Heart left ventricle (tissue), 16 donors: ENCODE measurements around the gene C1QTNF12. TPM values are rescaled to one million over a fixed set of nuclear protein-coding genes. Genes with fewer than 3 reads are reported as not detected.

Experiments
- ATAC-seq, 4 donors: fragments of 200-7000 bp; cut with Tn5 transposase; one replicate each; pipeline ENCODE4 v1.9.1; 2020 to 2022; ENCODE audit warnings: moderate library complexity in 4 of 4, mild to moderate bottlenecking in 3 of 4, moderate number of reproducible peaks in 1 of 4
- DNase-seq, 5 donors: peaks; one replicate each; pipeline ENCODE4 v3.0.0-alpha.2; 2020
- H3K27ac ChIP-seq, 12 donors: fragments of 200-600 bp; sonication (generic) in 4 of 12; one replicate each; pipeline versions ENCODE4 v1.5.0 to v1.8.0; 2016 to 2022; ENCODE audit warnings: mild to moderate bottlenecking in 2 of 12
- H3K27me3 ChIP-seq, 9 donors: fragments of 200-600 bp; sonication (generic) in 2 of 9; one replicate each; pipeline versions ENCODE4 v1.5.1 to v1.8.0; 2016 to 2022; ENCODE audit warnings: mild to moderate bottlenecking in 3 of 9
- H3K36me3 ChIP-seq, 9 donors: fragments of 200-600 bp; sonication (generic) in 2 of 9; one replicate each; pipeline versions ENCODE4 v1.5.0 to v1.8.0; 2018 to 2022; ENCODE audit warnings: mild to moderate bottlenecking in 2 of 9
- H3K4me1 ChIP-seq, 12 donors: fragments of 200-600 bp; sonication (generic) in 4 of 12; one replicate each; pipeline versions ENCODE4 v1.5.0 to v1.8.0; 2016 to 2022; ENCODE audit warnings: mild to moderate bottlenecking in 3 of 12
- H3K4me3 ChIP-seq, 12 donors: fragments of 200-600 bp; sonication (generic) in 4 of 12; one replicate each; pipeline versions ENCODE4 v1.5.0 to v1.8.0; 2017 to 2022; ENCODE audit warnings: mild to moderate bottlenecking in 9 of 12, moderate library complexity in 4 of 12
- H3K9me3 ChIP-seq, 12 donors: fragments of 200-600 bp; sonication (generic) in 4 of 12; one replicate each; pipeline versions ENCODE4 v1.5.0 to v1.8.0; 2016 to 2022; ENCODE audit warnings: mild to moderate bottlenecking in 1 of 12
- POLR2A ChIP-seq, 2 donors: fragments of 450-650 bp; IDR thresholded peaks; one replicate each; pipeline ENCODE4 v1.6.1; 2017; ENCODE audit warnings: antibody characterized with exemption in 2 of 2, mild to moderate bottlenecking in 2 of 2, moderate library complexity in 2 of 2
- WGBS, 4 donors: extraction: QIAGEN DNeasy Blood & Tissue Kit in 2 of 4; methylation state at CpG; one replicate each; pipeline versions ENCODE4 v1.1.5 to v1.1.7; 2013 to 2018; 5-methylcytosine and 5-hydroxymethylcytosine counted together
- intact Hi-C, 10 donors: fragments of 100-400 bp; cut with DNase I; formaldehyde crosslinking; loops; one replicate each; pipeline versions ENCODE4 v1.11.1 to v1.14.2; 2022
- polyA plus RNA-seq, 2 donors: library from polyadenylated mRNA; stranded (reverse); fragments of 200-250 nt; gene quantifications; one replicate each; pipeline ENCODE4 v1.2.3, GENCODE V29; 2013
- total RNA-seq, 9 donors: library from RNA; depleted of rRNA in 2 of 9; stranded (reverse); fragments of >200 nt in 2 of 9; fragmentation: NEBNext Ultra II Directional in 3 of 9; extraction: Animal tissue kit (Norgen Biotek cat#: 25700) in 3 of 9; gene quantifications; one replicate each; pipeline versions ENCODE4 v1.1.0 to v1.2.4, GENCODE V29; 2016 to 2023
- TF ChIP-seq, protein P1 (sequence below), 12 donors: fragments of 200-600 bp; sonication (generic) in 4 of 12; IDR thresholded peaks; one replicate each; pipeline versions ENCODE4 v1.5.0 to v1.8.0; 2018 to 2022; ENCODE audit warnings: antibody characterized with exemption in 12 of 12, mild to moderate bottlenecking in 5 of 12
- donor health status: ischemic (EF 13 %, LVEDD 7.1; RV severe dilation, severe dysfunction).
- donor health status: healthy with polysubstance abuse.
- donor health status: DM: no; HTN: yes; CAD: no.
- donor health status: DM: no; HTN: no; CAD: no.
- donor health status: ischemic (EF 25% LVEDD 6.9; RV normal size, moderate dysfunction).
- donor health status: ischemic (EF 25% LVEDD 5.7; RV mildly dilated, moderate dysfunction).
- donor health status: healthy.
- donor health status: DM: yes; HTN: yes; CAD: no.
- donor health status: ischemic (EF 35%, LVEDD 5.7; RV mildly dilated, moderate dysfunction).
- donor health status: nonischemic (EF 11% LVEDD 7.7; RV severe dilation, severe dysfunction).
- donor health status: DM: yes; HTN: yes; CAD: no.
- donor health status: PGD.
- donor health status: ischemic (EF 29% LVEDD 5.4; RV normal size, mild dysfunction).
- donor health status: nonischemic (EF 23%, LVEDD 6.1; RV moderate dilation, normal function).

Gene C1QTNF12
- total and polyA plus RNA-seq, 11 donors = 0.72 to 3.5 (median 0.85) TPM; not detected in 2

DNA sequence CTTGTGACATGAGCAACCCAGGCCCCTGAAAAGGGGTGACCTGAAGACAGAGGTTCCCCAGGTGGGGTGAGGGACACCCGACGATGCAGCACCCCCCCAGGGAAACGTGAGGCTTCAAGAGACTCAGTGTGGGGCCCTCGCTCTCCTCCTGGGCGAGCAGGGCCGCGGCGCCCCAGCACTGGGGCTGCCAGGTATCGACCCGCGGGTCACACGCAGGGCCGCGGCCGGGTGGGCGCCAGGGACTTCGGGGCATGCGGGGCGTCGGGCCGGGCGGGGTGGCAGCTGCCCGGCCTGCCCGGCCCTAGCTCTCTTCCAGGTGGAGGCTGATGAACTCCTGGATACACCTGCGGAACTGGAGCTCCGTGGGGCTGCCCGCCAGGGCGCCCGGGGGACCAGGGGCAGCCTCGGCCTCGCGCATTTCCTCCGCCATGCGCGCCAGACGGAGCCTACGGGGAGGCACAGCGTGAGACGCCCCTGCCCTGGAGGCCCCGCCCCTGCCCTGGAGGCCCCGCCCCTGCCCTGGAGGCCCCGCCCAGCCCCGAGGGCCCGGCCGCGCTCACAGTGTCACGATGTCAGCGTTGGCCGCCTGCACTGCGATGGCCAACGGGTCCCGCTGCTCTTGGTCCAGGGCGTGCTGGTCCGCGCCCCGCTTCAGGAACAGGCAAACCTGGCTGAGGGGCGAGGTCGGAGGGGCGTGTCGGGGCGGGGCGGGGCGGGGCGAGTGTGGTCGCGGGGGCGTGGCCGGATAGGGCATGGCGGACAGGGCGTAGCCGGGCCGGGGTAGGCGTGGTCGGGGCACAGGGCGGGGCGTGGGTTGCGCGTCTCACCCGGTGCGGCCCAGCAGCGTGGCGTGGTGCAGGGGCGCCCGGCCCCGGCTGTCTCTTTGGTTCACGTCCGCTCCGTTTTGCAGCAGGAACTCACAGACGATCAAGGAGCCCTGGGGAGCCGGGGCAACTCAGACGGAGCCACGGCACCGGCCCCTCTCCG lies 47.0 kb upstream of the C1QTNF12 start:
- ATAC-seq (peak in 2 of 4 donors; percentile 2 to 12), DNase-seq (peak in 2 of 5 donors; percentile 24 to 65)
- H3K4me3 ChIP-seq = no peak overlapping the region
- H3K9me3 ChIP-seq = no peaks in the 10 kb centered on the region
- peaks cover 0 to 15% (median 7%) of the 10 kb centered on the region in 12 donors for H3K4me1 ChIP-seq
- no peak overlapping the region for H3K27ac ChIP-seq
- 81 to 84% (median 83%) methylated on average over 27 to 94 of the region's 94 CpGs for WGBS, 4 donors
- intact Hi-C loops = loop anchor here in 9 of 10 donors (2.0 to 10.0 kb wide), 6 partner anchors 171 to 309 kb away; partner anchors contain the start of gene PERM1 (in 1 of the 9)
- no peaks in the 10 kb centered on the region for H3K27me3 ChIP-seq
- TF ChIP-seq, protein P1, sequence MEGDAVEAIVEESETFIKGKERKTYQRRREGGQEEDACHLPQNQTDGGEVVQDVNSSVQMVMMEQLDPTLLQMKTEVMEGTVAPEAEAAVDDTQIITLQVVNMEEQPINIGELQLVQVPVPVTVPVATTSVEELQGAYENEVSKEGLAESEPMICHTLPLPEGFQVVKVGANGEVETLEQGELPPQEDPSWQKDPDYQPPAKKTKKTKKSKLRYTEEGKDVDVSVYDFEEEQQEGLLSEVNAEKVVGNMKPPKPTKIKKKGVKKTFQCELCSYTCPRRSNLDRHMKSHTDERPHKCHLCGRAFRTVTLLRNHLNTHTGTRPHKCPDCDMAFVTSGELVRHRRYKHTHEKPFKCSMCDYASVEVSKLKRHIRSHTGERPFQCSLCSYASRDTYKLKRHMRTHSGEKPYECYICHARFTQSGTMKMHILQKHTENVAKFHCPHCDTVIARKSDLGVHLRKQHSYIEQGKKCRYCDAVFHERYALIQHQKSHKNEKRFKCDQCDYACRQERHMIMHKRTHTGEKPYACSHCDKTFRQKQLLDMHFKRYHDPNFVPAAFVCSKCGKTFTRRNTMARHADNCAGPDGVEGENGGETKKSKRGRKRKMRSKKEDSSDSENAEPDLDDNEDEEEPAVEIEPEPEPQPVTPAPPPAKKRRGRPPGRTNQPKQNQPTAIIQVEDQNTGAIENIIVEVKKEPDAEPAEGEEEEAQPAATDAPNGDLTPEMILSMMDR (IDR thresholded peaks at IDR 0.05) = no peak
- TF ChIP-seq POLR2A (IDR thresholded peaks at IDR 0.05) = no peak
- H3K36me3 ChIP-seq = peaks cover 0 to 47% (median 12%) of the 10 kb centered on the region in 9 donors

DNA sequence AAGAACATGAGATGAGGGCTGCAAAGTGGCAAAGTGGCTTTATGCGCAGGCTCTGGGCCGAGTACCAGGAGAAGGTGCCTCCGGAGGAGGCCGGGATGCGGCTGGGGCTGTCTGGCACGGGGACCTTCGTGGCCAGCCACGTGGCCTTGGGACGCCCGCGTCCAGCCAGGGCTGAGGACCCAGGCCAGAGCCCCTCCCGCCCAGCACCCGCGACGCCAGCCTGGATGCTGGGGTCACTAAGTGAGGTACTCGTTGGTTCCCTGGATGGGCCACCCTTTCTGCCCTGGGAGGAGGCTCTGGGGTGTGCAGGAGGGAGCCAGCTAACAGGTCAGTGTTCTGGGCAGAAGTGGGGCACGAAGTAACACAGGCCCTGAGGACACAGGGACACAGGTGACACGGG lies 46.3 kb upstream of the C1QTNF12 start:
- no peak overlapping the region for H3K4me3 ChIP-seq
- H3K36me3 ChIP-seq = peaks cover 0 to 45% (median 11%) of the 10 kb centered on the region in 9 donors
- WGBS, 4 donors = 89 to 96% (median 92%) methylated on average over 14 to 18 of the region's 18 CpGs
- no peaks in the 10 kb centered on the region for H3K9me3 ChIP-seq
- H3K27me3 ChIP-seq = no peaks in the 10 kb centered on the region
- intact Hi-C loops = loop anchor here in 9 of 10 donors (1.0 to 10.0 kb wide), 7 partner anchors 170 to 308 kb away; partner anchors contain the start of gene PERM1 (in 1 of the 9)
- no peak for DNase-seq
- H3K4me1 ChIP-seq = peaks cover 0 to 15% (median 7%) of the 10 kb centered on the region in 12 donors
- ATAC-seq = no peak
- no peak overlapping the region for H3K27ac ChIP-seq
- TF ChIP-seq POLR2A (IDR thresholded peaks at IDR 0.05) = no peak
- TF ChIP-seq, protein P1 (IDR thresholded peaks at IDR 0.05) = no peak

DNA sequence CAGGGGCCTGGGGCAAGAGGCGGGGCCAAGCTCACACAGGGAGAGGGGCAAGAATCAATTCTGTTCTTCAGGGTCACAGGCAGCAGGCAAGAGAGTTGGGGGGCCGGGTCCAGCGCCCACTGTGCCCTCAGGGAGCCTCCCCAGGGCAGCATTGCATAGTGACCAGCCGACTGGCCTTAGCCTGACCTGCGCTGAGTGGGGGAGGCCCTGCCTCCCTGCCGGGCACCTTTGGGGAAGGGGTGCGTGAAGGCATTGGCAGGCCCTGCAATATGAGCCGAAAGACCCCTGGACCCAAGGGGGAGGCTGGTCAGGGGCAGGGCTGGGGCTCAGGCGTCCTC lies 45.9 kb upstream of the C1QTNF12 start:
- ATAC-seq (peak in 1 of 4 donors; percentile 11), DNase-seq (peak in 1 of 5 donors; percentile 22)
- Histone ChIP-seq H3K27ac (no peak overlapping the region), H3K36me3 (peaks cover 0 to 41% (median 11%) of the 10 kb centered on the region in 9 donors), H3K4me1 (peaks cover 0 to 15% (median 7%) of the 10 kb centered on the region in 12 donors), H3K4me3 (no peak overlapping the region), H3K27me3 (peaks cover 0 to 2% (median 0%) of the 10 kb centered on the region in 9 donors), H3K9me3 (no peaks in the 10 kb centered on the region)
- TF ChIP-seq, protein P1 (IDR thresholded peaks at IDR 0.05) = no peak
- TF ChIP-seq POLR2A (IDR thresholded peaks at IDR 0.05) = no peak
- 84 to 90% (median 86%) methylated on average over 9 of the region's 9 CpGs for WGBS, 4 donors
- intact Hi-C loops = loop anchor here in 9 of 10 donors (1.0 to 10.0 kb wide), 7 partner anchors 170 to 308 kb away; partner anchors contain the start of gene PERM1 (in 1 of the 9)
